ENCODE results near the gene HMGN1.

The HMGN1 gene

DNA sequence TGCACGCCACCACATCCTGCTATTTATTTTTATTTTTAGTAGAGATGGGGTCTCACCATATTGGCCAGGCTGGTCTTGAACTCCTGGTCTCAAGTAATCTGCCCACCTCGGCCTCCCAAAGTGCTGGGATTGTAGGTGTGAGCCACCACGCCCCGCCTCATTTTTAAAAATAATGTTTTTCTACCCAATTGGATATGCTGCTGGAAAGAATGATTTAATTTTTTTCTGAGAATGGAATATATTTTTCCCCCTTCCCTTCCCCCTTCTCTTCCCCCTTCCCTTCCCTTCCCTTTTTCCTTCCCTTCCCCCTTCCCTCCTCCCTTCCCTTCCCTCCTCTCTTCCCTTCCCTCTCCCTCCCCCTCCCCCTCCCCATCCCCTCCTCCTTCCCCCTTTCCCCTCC, 17.7 kb upstream of the HMGN1 start:
- no peak for DNase-seq

DNA sequence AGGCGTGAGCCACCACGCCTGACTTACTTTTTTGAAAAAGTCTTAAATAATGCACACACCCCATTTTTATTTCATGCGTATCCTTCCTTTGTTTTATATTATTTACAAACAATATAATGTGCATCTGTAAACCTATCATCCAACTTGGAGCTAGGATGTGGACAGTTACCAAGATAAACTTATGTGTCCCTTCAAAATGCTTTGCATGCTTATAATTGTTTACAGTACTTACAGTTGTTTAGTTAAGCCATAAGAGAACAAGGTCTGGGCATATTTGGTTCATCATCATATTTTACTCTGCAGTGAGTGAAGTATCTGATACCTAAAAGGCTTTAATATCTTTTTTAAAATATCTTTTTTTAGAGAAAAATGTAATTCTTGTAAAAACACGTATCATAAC, 16.1 kb upstream of the HMGN1 start:
- no peak for DNase-seq

DNA sequence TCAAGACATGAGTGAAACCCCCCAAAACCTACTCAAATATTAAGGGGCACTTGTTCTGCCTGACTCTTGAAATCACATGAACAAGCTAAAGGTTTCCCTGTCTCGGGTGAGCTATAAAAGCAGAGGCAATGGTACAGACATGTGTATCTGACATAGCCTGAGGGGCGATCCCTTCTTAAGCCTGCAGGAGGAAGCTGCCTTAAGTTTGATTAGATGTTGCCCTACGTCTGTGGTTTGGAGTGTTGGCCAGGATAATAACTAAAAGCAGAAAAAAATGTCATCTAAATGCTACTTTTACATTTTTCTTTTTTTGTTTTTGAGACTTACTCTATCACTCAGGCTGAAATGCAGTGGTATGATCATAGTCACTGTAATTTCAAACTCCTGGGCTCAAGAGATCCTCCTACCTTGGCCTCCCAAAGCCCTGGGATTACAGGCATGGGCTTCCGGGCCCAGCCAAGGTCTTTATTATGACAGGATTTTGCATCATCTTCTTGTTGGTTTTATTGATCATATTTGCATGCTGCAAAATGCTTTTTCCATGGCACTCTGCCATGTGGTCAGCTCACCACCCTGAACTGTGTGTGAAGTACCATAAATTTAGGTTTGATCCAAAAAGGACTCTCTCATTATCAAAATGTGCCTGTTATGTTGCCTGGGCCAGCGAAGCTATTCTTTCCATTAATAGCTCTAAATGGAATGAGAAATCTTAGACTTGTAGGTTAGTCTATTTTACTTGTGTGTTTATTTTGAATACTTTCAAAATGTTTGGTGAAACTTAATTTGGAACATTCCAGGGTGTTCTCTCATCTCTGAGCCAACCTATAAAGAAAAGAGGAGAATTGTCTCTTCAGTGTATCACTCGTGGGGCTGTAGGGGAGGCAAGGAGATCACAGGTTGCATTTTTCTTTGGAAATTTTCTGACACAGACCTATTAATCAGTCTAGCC, 15.0 kb upstream of the HMGN1 start:
- no peak for DNase-seq

DNA sequence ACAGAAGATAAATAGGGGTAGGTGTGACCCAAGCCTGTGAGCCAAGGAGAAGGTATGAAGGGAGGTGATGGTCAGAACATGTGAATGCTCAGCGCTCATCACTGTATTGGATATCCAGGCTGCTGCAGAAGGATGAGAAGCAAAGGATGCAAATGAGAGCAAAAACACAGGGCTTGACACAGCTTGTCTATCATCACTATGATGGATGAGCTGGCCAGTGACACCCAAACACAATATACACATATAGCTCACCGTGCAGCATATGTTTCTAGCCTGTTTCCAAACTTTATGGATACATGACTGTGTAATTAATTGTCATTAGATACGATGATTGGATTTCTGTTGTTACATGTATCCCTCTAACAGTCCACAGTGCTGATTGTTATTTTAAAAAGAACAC, 13.8 kb upstream of the HMGN1 start:
- DNase-seq, result no peak

DNA sequence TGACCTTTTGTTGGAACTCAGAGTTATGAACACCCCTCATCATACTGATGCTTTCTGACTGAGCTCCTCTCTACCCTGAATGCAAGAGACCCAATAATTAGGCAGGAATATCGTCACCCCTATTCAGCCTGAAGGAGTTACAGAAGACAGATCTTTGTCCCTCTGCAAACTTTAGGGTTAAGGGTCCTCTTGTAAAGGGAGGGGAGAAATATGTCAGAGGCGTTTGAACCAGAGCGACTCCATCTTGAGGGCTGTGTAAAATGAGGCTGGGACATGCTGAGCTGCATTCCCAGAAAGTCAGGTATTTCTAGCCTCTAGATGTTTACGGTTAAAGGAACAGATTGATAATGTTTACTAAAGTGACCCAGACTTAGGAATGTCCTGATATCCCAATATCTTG, 10.5 kb upstream of the HMGN1 start:
- no peak for DNase-seq

DNA sequence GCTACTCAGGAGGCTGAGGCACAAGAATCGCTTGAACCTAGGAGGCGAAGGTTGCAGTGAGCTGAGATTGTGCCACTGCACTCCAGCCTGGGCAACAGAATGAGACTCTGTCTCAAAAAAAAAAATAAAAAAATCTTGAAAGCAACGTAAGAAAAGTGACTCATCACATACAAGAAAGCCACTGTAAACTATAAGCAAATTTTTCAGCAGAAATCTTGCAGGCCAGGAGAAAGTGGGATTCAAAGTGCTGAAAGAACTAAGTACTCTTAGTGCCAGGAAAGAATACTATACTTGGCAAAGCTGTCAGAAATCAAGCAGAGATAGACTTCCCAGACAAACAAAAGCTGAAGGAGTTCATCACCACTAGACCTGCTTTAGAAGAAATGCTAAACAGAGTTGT, 4.4 kb upstream of the HMGN1 start:
- DNase-seq, result no peak

DNA sequence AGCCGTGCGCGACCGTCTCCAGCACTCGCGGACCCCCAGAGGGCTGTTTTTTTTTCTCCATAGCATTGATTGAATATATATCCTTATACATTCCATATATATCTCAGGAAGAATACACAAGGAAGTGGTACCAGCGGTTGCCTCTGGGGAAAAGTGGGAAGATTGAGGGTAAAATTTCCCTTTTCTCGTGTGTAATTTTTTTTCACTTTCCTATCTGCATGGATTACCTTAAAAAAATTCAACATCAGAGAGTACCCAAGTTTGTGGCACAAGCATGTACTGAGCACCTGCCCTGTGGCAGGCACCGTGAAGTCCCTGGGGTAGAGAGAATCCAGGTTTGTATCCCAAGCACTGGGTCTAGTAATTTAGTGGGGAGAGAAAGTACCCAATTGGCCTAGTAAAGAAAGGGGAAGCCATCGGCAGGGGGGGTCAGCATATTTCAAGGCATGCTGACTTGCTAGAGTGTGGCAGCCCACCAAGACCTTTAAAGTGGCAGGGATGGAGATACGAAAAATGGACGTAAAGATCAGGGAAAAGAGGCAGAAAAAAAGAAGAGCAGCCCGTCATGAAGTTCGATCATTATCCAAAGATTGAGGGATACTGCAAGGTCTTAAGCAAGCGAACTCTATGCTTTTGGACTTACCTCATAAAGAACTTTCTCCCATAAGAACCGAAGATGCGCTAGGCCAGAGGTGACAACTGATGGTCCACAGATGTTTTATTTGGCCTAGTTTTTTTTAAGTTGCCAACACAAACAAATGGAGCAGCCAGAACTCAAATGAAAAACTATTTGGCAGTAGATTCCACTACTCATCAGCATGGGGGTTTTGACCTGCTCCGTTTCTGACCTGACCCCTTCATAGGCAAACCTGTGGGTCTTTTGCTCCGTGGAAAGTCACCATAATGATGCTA, 1.5 kb upstream of the HMGN1 start:
- DNase-seq, result no peak

DNA sequence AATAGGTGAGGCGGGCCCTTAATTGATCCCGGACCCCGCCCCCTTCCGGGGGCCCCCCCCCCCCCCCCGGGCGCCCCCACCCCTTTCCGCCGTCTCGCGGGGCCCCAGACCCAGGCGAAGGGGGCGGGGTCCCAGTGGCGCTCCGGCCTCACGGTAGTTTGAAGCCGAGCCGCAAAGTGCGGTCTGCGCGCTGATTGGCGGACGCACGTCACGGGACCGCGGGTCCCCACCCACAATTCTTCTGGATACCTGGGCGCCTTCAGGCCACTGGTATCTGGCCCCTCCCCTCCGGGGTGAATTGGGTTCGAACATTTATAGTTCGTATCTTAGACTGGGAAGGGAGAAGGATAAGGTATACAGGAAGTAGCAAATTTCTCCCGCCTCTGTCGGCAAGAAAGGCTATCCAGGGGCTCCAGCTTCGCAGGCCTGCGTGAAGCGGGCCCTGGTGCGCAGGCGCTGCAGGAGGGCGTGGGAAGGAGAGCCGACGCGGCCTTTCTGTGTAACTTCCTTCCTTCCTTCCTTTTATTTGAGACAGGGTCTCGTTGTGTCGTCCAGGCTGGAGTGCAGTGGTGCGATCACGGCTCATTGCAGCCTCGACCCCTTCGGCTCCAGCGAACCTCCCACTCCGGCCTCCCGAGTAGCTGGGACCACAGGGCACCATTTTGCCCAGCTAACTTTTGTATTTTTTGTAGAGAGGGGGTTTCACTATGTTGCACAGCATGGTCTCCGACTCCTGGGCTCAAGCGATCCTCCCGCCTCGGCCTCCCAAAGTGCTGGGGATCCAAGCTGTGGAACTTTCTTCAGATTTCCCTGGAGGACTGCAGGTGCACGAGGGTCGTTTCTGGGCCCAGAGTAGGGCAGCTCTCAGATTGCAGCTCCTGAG, 564 bp upstream of the HMGN1 start:
- peak; percentile 98 to 99 for DNase-seq

DNA sequence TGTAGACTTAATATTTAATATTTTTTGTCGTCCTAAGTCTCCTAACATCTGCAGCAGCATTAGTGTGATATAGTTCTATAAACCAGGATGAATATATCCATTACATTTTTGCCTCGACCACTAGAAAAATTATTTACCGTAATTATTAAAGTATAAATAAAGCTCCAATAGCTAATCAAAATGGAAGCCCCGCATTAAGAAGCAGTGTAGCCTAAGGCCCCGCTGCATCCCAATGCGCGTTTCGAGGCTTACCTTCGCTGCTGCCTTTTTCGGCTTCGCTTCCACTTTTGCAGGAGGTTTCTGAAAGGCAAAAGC, 891 bp downstream of the HMGN1 start:
- peak in 1 of 2 donors; percentile 45 for DNase-seq

DNA sequence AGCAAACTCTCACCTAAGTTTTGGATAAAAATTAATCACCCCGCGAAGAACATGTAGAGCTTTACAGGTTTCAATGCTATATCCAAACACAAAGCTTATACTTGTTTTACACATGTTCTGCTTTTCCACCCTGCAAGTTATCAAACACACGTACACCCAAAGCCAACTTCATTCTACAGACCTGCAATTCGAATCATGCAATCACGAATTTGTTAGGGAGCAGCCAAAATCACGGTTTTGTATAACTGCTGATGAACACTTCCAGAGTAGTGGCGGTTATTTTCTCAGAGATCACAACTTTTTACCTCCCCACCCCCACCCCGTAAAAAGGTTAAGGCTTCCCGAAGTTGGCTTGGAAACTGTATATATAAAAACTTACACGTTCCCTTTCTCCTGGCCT, 1.4 kb downstream of the HMGN1 start:
- DNase-seq, result no peak

DNA sequence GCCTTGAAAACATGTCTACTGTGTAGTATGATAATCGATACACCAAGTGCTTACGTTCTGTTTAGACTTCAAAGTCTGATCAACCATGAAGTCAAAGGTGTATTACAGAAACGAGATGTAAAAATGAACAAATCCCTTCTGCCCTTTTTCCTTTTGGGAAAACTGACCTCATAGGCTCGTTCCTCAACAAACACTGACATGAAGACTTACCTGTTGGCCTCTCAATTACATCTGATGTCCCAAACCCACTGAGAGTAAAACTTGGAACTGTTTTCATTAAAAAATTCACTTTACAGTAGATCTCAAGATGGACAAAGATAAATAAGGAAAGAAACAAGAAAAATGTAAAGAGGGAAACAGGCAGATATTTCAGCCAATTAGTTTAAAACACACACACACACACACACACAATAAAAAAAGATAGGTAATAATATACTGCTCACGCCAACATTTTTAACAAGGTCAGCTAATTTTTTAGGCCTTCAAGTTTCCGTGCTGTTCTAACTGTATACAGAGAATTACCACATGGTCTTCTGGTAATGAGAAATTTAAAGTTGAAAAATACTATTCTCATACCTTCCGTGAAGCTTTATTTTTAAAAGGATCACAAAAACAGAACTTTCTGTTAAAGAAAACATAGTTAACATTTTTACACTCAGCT, 2.1 kb downstream of the HMGN1 start:
- DNase-seq, result no peak

DNA sequence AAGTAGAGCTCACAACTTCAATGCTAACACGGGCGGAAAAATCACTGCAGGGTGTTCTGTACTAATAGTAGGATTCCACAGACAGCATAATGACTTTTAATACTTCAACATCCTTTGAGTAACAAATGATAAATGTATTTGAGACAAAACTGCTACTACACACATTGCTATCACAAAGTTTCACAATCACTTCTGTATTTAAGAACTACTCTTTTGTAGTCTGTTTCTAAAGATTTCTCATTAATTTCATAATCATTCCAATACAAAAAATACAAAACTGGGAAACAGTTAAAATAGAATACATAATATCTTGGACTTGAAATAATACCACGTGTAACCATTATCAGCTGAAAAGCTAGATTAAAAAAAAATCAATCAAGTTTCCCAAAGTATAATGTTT, 2.7 kb downstream of the HMGN1 start:
- no peak for DNase-seq

DNA sequence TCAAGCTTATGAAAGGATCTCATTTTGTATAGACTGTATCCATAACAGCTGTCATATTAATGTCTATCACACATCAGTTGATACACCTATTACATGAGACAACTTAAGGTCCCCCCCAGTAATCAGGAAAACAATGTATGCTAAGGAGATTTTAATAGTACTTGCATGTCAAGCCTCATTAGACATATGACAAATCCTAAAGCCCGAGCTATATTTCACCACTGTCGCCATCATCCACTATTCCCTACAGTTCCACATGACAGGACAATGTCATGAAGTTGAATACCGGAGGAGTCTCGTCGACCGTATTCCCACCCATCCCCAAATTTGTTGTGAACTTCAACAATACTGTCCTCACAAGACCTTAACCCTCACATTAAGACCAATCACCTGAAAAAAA, 3.4 kb downstream of the HMGN1 start:
- no peak for DNase-seq

DNA sequence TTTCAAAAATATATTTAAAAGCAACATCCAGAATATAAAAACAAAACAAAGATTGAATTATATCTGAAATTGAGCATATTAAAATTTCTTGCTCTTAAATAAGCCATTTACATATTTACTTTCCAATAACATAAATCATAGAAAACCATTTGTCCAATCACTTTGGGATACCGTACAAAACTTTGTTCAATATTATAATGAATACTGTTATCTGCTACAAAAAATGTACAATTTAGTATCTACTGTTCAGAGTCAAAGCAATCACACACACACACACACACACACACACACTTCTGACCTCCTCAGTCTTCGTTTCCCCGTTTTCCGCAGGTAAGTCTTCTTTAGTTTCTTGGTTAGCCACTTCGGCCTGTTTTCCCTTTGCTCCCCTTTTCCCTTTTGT, 4.0 kb downstream of the HMGN1 start:
- DNase-seq, result no peak

DNA sequence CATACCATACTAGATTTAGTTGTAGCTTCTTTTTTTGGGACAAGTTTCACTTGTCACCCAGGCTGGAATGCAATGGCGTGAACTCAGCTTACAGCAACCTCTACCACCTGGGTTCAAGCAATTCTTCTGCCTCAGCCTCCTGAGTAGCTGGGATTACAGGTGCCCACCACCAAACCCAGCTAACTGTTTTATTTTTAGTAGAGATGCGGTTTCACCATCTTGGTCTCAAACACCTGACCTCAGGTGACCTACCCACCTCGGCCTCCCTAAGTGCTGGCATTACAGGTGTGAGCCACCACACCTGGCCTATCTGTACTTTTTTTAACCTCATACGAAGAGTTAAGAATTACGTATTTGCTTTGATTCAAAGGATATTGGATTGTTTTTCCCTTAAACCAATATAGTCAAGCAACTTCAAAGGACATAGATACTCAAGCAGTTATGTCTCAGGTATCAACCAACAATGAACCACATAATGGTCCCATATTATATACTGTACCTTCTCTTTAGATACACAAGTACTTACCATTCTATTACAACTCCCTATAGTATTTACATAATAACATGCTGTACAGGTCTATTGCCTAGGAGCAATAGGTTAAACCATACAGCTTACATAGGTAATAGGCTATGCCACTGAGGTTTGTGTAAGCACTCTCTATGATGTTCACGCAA, 7.5 kb downstream of the HMGN1 start:
- no peak for DNase-seq

DNA sequence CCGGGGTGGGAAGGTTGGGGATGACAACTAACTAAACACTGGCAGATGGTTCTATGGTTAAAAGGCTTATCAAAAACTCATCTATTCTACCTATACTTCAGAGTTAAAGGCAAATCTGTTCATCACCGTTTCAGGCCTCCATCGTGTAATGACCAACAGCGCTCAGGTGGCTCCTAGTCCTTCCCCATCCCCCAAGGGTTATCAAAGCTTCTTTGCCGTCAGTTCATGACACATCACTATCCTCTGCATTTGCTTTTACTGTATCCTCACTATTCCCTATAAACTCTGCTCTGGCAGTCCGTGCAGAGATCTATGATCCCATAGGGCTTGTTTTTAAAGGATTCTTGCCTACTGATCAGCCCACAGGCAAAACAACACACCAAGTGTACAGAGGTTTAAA, 8.2 kb downstream of the HMGN1 start:
- DNase-seq, result no peak

DNA sequence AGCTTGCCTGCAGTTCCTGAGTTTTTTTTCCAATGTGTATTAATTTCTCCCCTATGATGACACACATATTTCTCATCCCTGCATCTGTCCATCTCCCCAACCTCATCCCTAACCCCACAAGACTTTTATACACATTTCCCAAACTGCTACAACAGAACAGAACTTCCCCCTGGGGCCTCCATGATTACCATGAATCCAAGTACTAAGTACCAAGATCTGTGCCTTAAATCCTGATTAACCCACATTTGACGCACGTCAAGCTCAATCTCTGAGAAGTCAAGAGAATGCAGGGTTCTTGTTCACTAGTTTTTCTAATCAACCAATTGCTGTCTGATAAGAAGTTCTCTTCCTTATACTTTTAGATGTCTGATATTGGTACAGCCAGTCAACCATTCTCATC, 9.7 kb downstream of the HMGN1 start:
- no peak for DNase-seq

DNA sequence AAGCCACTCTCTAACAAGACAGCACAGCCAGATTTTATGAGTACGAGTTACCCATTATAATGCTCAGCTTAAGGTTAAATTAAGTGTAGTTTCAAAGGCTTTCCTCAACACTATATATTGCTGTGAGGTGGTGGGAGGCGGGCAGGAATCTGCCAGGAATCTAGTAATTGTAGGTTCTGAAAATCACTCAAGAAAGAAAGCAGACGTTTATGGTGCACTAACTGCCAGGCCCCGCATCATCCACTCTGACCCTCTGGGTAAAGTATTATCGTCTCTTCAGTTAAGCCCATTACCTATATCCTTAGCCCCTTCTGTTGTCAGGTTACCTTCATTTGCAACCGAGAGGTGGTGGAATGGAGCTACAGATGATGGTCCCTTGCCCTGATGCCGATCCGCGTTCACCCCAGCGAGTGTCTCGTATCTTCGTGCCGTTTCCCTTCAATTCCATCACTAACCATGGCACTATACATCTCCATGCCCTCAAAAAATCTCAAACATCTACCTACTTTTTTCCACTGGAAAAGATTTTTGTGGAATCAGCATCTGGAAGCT, 12.4 kb downstream of the HMGN1 start:
- DNase-seq, result no peak

DNA sequence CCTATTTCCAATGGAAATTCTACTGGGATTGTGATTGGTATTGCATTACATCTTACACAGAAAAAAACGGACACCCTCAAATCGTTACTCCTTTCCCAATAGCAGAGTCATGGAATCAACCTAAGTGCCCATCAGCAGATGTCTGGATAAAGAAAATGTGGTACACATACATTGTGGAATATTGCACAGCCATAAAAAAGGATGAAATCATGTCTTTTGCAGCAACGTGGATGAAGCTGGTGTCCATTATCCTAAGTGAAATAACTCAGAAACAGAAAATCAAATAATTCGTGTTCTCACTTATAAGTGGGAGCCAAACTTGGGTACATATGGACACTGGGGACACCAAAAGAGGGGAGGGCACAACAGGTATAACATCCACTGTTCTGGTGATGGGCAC, 14.3 kb downstream of the HMGN1 start:
- no peak for DNase-seq

DNA sequence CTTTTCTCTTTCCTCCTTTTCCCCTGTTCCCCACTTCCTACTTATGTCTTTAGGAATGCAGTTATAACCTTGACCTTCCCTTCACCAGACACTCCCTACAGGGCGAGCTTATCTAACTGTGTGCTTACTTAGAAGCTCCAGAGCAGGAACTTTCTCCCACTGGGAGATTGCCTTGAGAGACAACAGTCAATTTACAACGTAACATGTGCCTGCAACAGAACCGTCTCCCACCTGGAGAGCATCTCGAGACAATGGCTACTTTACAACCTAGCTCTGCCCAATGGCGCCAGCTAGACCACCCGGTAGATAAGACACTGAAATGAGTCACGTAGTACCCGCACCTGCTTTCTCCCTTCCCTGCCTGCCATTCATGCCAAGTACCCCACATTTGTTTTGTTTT, 16.7 kb downstream of the HMGN1 start:
- DNase-seq, result no peak

DNA sequence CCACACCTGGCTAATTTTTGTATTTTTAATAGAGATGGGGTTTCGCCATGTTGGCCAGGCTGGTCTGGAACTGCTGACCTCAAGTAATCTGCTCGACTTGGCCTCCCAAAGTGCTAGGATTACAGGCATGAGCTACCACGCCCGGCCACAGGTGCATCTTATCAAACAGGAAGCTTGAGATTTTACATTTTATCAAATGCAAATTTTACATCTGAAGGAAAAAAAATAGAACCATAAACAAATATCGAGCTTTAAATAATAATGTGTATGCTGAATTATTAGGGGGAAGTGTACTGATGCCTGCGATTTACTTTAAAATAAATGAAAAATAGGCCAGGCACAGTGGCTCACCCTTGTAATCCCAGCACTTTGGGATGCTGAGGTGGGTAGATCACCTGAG, 18.9 kb downstream of the HMGN1 start:
- no peak for DNase-seq

DNA sequence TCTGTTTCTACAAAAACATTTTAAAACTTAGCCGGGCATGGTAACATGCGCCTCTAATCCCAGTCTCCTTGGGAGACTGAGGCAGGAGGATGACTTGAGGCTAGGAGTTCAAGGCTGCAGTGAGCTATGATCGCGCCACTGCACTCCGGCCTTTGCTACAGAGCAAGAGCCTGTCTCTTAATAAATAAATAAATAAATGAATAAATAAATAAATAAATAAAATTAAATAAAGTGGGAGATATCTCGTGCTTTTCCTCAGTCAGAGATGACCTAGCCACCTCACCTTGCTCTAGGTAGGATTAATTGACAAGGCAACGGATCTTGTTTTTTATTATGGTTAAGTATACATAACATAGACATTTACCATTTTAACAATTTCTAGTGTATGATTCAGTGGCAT, 21.2 kb downstream of the HMGN1 start:
- no peak for DNase-seq
